ENCODE results near the gene NXPE3.

Gene NXPE3

GRCh38 chr3:101802179-101802578 lies 23.2 kb downstream of the NXPE3 start:
- no peak for DNase-seq (ENCODE audit: low read depth, low spot score)

GRCh38 chr3:101803173-101803782 lies 24.3 kb downstream of the NXPE3 start:
- no peak for DNase-seq (ENCODE audit: low read depth, low spot score)

- no peak for DNase-seq (ENCODE audit: low read depth, low spot score)
Observed at GRCh38 chr3:101803939-101804338, 24.9 kb downstream of the NXPE3 start.

GRCh38 chr3:101806491-101806890 lies 27.5 kb downstream of the NXPE3 start:
- no peak for DNase-seq (ENCODE audit: low read depth, low spot score)

- no peak for DNase-seq (ENCODE audit: low read depth, low spot score)
Observed at GRCh38 chr3:101807888-101808287, 28.9 kb downstream of the NXPE3 start.

- DNase-seq (ENCODE audit: low read depth, low spot score) = no peak
Observed at GRCh38 chr3:101809178-101810021, 30.4 kb downstream of the NXPE3 start.

- no peak for DNase-seq (ENCODE audit: low read depth, low spot score)
Observed at GRCh38 chr3:101810022-101810418, 31.0 kb downstream of the NXPE3 start.

GRCh38 chr3:101811875-101812274 lies 32.9 kb downstream of the NXPE3 start:
- no peak for DNase-seq (ENCODE audit: low read depth, low spot score)

- DNase-seq (ENCODE audit: low read depth, low spot score) = no peak
Observed at GRCh38 chr3:101812895-101813294, 33.9 kb downstream of the NXPE3 start.

GRCh38 chr3:101813817-101814440 lies 34.9 kb downstream of the NXPE3 start:
- DNase-seq (ENCODE audit: low read depth, low spot score) = no peak

- DNase-seq (ENCODE audit: low read depth, low spot score) = no peak
Observed at GRCh38 chr3:101814835-101815234, 35.8 kb downstream of the NXPE3 start.

GRCh38 chr3:101816215-101817149 lies 37.5 kb downstream of the NXPE3 start:
- no peak for DNase-seq (ENCODE audit: low read depth, low spot score)

GRCh38 chr3:101817992-101818391 lies 39.0 kb downstream of the NXPE3 start:
- DNase-seq (ENCODE audit: low read depth, low spot score) = no peak

GRCh38 chr3:101819649-101820206 lies 40.7 kb downstream of the NXPE3 start:
- DNase-seq (ENCODE audit: low read depth, low spot score) = no peak

- DNase-seq (ENCODE audit: low read depth, low spot score) = no peak
Observed at GRCh38 chr3:101821503-101821902, 42.5 kb downstream of the NXPE3 start.

- no peak for DNase-seq (ENCODE audit: low read depth, low spot score)
Observed at GRCh38 chr3:101823525-101823924, 44.5 kb downstream of the NXPE3 start.

GRCh38 chr3:101824702-101825101 lies 45.7 kb downstream of the NXPE3 start:
- no peak for DNase-seq (ENCODE audit: low read depth, low spot score)

GRCh38 chr3:101825904-101826445 lies 47.0 kb downstream of the NXPE3 start:
- DNase-seq (ENCODE audit: low read depth, low spot score) = no peak

- DNase-seq (ENCODE audit: low read depth, low spot score) = no peak
Observed at GRCh38 chr3:101827211-101828174, 48.5 kb downstream of the NXPE3 start.

GRCh38 chr3:101828276-101828675 lies 49.3 kb downstream of the NXPE3 start:
- no peak for DNase-seq (ENCODE audit: low read depth, low spot score)
